ENCODE measurements around the gene BBS7. TPM values are rescaled to one million over a fixed set of nuclear protein-coding genes. Genes with fewer than 3 reads are reported as not detected.

The BBS7 gene
- total RNA-seq, 1 experiment from 2014 or later, result 20.3 TPM

DNA sequence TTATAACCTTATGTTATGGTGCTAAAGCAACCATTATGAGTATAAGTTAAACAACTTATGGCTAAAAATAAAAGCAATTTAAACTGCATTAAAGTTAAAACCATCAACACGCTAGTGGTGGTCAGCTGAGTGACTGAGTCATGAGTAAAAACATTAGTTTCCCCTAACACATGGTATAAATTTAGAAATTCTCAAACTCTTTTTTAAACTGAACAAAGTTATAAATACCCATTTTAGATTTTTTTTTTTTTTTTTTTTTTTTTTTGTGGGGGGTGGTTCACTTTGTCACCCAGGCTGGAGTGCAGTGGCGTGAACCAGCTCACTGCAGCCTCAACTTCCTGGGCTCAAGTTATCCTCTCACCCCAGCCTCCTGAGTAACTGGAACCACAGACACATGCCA, 5.4 kb upstream of the BBS7 start:
- Histone ChIP-seq H3K79me2 (ENCODE audit: low read depth) (no peaks in the 10 kb centered on the region), H3K27me3 (ENCODE audit: insufficient read depth, low read depth) (no peaks in the 10 kb centered on the region), H2AFZ (no peak overlapping the region), H3K4me2 (no peak overlapping the region), H3K9me3 (ENCODE audit: insufficient read depth, low read depth) (no peaks in the 10 kb centered on the region), H3K4me3 (no peak overlapping the region), H3K4me1 (replicated peaks; ENCODE audit: insufficient read depth) (no peaks in the 10 kb centered on the region; the same call in 1 of the 2 replicates), H3K36me3 (ENCODE audit: low read depth) (no peaks in the 10 kb centered on the region), H3K9me2 (ENCODE audit: insufficient read depth) (no peaks in the 10 kb centered on the region), H4K20me1 (ENCODE audit: insufficient read depth) (no peaks in the 10 kb centered on the region), H3K27ac (no peak overlapping the region), H3F3A (ENCODE audit: insufficient read depth, low read depth) (peaks cover 5% of the 10 kb centered on the region; the same call in 1 of the 2 replicates)
- no TSS peak for BruUV-seq (replicated peaks)
- POLR2A ChIA-PET (ENCODE audit: unreplicated experiment), result no interaction called here
- DNase-seq, result no peak
- intact Hi-C loops (cut with micrococcal nuclease; ENCODE audit: unreplicated experiment), result no loop called here
- TF ChIP-seq CTCF (conservative IDR thresholded peaks at IDR 0.05) (no peak), EZH2 (IDR thresholded peaks at IDR 0.05; ENCODE audit: low read depth) (no peak)
- CTCF ChIA-PET, result no interaction called here

GRCh38 chr4:121873604-121874003, 3.3 kb upstream of the BBS7 start:
- H3K4me1 ChIP-seq (replicated peaks; ENCODE audit: insufficient read depth), result peaks cover 8% of the 10 kb centered on the region
- H3K9me2 ChIP-seq (ENCODE audit: insufficient read depth), result no peaks in the 10 kb centered on the region
- no peak overlapping the region for H3K4me3 ChIP-seq
- no peaks in the 10 kb centered on the region for H4K20me1 ChIP-seq (ENCODE audit: insufficient read depth)
- DNase-seq, result no peak
- H3K27me3 ChIP-seq (ENCODE audit: insufficient read depth, low read depth), result no peaks in the 10 kb centered on the region
- no peak overlapping the region for H3K27ac ChIP-seq
- H3K36me3 ChIP-seq (ENCODE audit: low read depth), result no peaks in the 10 kb centered on the region
- BruUV-seq (replicated peaks), result no TSS peak
- TF ChIP-seq EZH2 (IDR thresholded peaks at IDR 0.05; ENCODE audit: low read depth) (no peak), CTCF (conservative IDR thresholded peaks at IDR 0.05) (no peak)
- no peaks in the 10 kb centered on the region for H3K9me3 ChIP-seq (ENCODE audit: insufficient read depth, low read depth)
- no peak overlapping the region for H3K4me2 ChIP-seq
- intact Hi-C loops (cut with micrococcal nuclease; ENCODE audit: unreplicated experiment), result no loop called here
- ChIA-PET POLR2A (ENCODE audit: unreplicated experiment) (no interaction called here), CTCF (no interaction called here)
- peaks cover 7% of the 10 kb centered on the region; the same call in 1 of the 2 replicates for H3F3A ChIP-seq (ENCODE audit: insufficient read depth, low read depth)
- peak overlapping the region; percentile 35; the same call in 1 of the 2 replicates for H2AFZ ChIP-seq
- H3K79me2 ChIP-seq (ENCODE audit: low read depth), result peaks cover 10% of the 10 kb centered on the region; the same call in 1 of the 2 replicates

GRCh38 chr4:121863799-121864198, 6.5 kb downstream of the BBS7 start:
- Histone ChIP-seq H3K4me3 (no peak overlapping the region), H3K27ac (no peak overlapping the region), H3K9me3 (ENCODE audit: insufficient read depth, low read depth) (no peaks in the 10 kb centered on the region), H3K36me3 (ENCODE audit: low read depth) (peaks cover 23% of the 10 kb centered on the region), H4K20me1 (ENCODE audit: insufficient read depth) (no peaks in the 10 kb centered on the region), H3K4me2 (no peak overlapping the region), H3K27me3 (ENCODE audit: insufficient read depth, low read depth) (no peaks in the 10 kb centered on the region), H2AFZ (no peak overlapping the region), H3K79me2 (ENCODE audit: low read depth) (peaks cover 2% of the 10 kb centered on the region; the same call in 1 of the 2 replicates), H3K4me1 (replicated peaks; ENCODE audit: insufficient read depth) (peaks cover 2% of the 10 kb centered on the region), H3K9me2 (ENCODE audit: insufficient read depth) (no peaks in the 10 kb centered on the region; the same call in 1 of the 2 replicates), H3F3A (ENCODE audit: insufficient read depth, low read depth) (no peaks in the 10 kb centered on the region; the same call in 1 of the 2 replicates)
- ChIA-PET CTCF (interaction anchor here (0.6 kb wide), 2 partner anchors 14 to 675 kb away, joined by 3 to 4 read pairs; no protein-coding TSS in a partner anchor), POLR2A (ENCODE audit: unreplicated experiment) (interaction anchor here (0.6 kb wide), 1 partner anchor 630 kb away, joined by 3 read pairs; no protein-coding TSS in a partner anchor)
- TF ChIP-seq EZH2 (IDR thresholded peaks at IDR 0.05; ENCODE audit: low read depth), result no peak
- TF ChIP-seq CTCF (conservative IDR thresholded peaks at IDR 0.05), result no peak
- DNase-seq, result no peak
- BruUV-seq (replicated peaks), result no TSS peak
- intact Hi-C loops (cut with micrococcal nuclease; ENCODE audit: unreplicated experiment), result no loop called here

All from PC-9 (cell line).